HEK293 (cell line): Measurements from ENCODE around the gene CSK.

Experiments
- CTCF ChIA-PET: fragments of 350-600 bp; formaldehyde crosslinking; extraction: SDS; loops from one replicate; lab custom pipeline; 2021; ENCODE audit warnings: antibody characterized with exemption; lab: Yijun Ruan, JAX
- POLR2A ChIA-PET: fragments of 300-600 bp; formaldehyde crosslinking; extraction: SDS; loops from one replicate; lab custom pipeline; 2020; ENCODE audit warnings: antibody characterized with exemption, inconsistent platforms; lab: Yijun Ruan, JAX
- H3K27ac ChIP-seq: fragments of 200-500 bp; sonication (Bioruptor generic); 2 replicates; pipeline ENCODE4 v1.5.1; 2014; ENCODE audit warnings: low read depth, low read length, control low read depth, inconsistent platforms; ENCODE audit errors: extremely low read depth
- H3K36me3 ChIP-seq, 2 experiments: fragments of 200-500 bp in 1 of 2; sonication (Bioruptor generic) in 1 of 2; 1 replicate in 1 of 2; 2 replicates in 1 of 2; pipeline ENCODE4 v1.5.1; 2014 to 2017; ENCODE audit warnings: inconsistent platforms in 2 of 2, low read length in 2 of 2; ENCODE audit not compliant: control insufficient read depth in 2 of 2, insufficient read depth in 1 of 2
- H3K4me1 ChIP-seq: fragments of 200-500 bp; sonication (Bioruptor generic); 2 replicates; pipeline ENCODE4 v1.5.1; 2014; ENCODE audit warnings: mild to moderate bottlenecking, low read length, inconsistent platforms; ENCODE audit not compliant: control insufficient read depth, insufficient read depth
- H3K4me3 ChIP-seq: 2 replicates; pipeline ENCODE4 v1.5.1; 2011; ENCODE audit warnings: low read depth, mild to moderate bottlenecking, control low read depth, low read length, moderate library complexity
- H3K9me3 ChIP-seq: fragments of 200-500 bp; sonication (Bioruptor generic); 2 replicates; pipeline ENCODE4 v1.5.1; 2014; ENCODE audit warnings: low read depth, low read length, inconsistent platforms; ENCODE audit not compliant: control insufficient read depth, insufficient read depth
- BCL6B ChIP-seq: fragments of 450-650 bp; formaldehyde crosslinking; IDR thresholded peaks from 2 replicates; pipeline ENCODE4 v1.5.1; 2017; ENCODE audit warnings: missing biosample characterization, missing genetic modification characterization
- GLIS1 ChIP-seq: fragments of 450-650 bp; formaldehyde crosslinking; IDR thresholded peaks from 2 replicates; pipeline ENCODE4 v1.5.1; 2016; ENCODE audit warnings: missing biosample characterization, missing genetic modification characterization
- MEIS1 ChIP-seq: sonication (generic); formaldehyde crosslinking; IDR thresholded peaks from 2 replicates; pipeline ENCODE4 v1.8.1; 2022; ENCODE audit warnings: missing genetic modification reagents, mild to moderate bottlenecking, borderline replicate concordance
- PRDM4 ChIP-seq: fragments of 450-650 bp; formaldehyde crosslinking; IDR thresholded peaks from 2 replicates; pipeline ENCODE4 v1.5.1; 2017; ENCODE audit warnings: missing biosample characterization, missing genetic modification characterization
- SCRT2 ChIP-seq: fragments of 450-650 bp; formaldehyde crosslinking; IDR thresholded peaks from 2 replicates; pipeline ENCODE4 v1.5.1; 2016; ENCODE audit warnings: missing biosample characterization, missing genetic modification characterization
- TCF7L2 ChIP-seq: IDR thresholded peaks from 2 replicates; pipeline ENCODE4 v1.6.1; 2011; ENCODE audit warnings: low read depth, mild to moderate bottlenecking, inconsistent platforms, low read length, moderate library complexity, borderline replicate concordance
- YY1 ChIP-seq: fragments of 450-650 bp; formaldehyde crosslinking; IDR thresholded peaks from 2 replicates; pipeline ENCODE4 v1.5.1; 2018; ENCODE audit warnings: missing biosample characterization, missing genetic modification characterization
- ZIC2 ChIP-seq: fragments of 450-650 bp; formaldehyde crosslinking; IDR thresholded peaks from 2 replicates; pipeline ENCODE4 v1.5.1; 2016; ENCODE audit warnings: missing biosample characterization, missing genetic modification characterization
- ZNF146 ChIP-seq: fragments of 450-650 bp; formaldehyde crosslinking; IDR thresholded peaks from 2 replicates; pipeline ENCODE4 v1.5.1; 2016; ENCODE audit warnings: missing biosample characterization, missing genetic modification characterization
- ZNF16 ChIP-seq: fragments of 450-650 bp; formaldehyde crosslinking; IDR thresholded peaks from 2 replicates; pipeline ENCODE4 v1.5.1; 2016; ENCODE audit warnings: low read depth, missing biosample characterization, missing genetic modification characterization
- ZNF239 ChIP-seq: fragments of 450-650 bp; formaldehyde crosslinking; IDR thresholded peaks from 2 replicates; pipeline ENCODE4 v1.5.1; 2016; ENCODE audit warnings: missing biosample characterization, missing genetic modification characterization
- ZNF394 ChIP-seq: fragments of 450-650 bp; formaldehyde crosslinking; IDR thresholded peaks from 2 replicates; pipeline ENCODE4 v1.5.1; 2016; ENCODE audit warnings: missing biosample characterization, missing genetic modification characterization, mild to moderate bottlenecking, moderate library complexity, borderline replicate concordance
- ZNF398 ChIP-seq: fragments of 450-650 bp; formaldehyde crosslinking; IDR thresholded peaks from 2 replicates; pipeline ENCODE4 v1.5.1; 2017; ENCODE audit warnings: missing biosample characterization, missing genetic modification characterization
- ZNF416 ChIP-seq: fragments of 450-650 bp; formaldehyde crosslinking; IDR thresholded peaks from 2 replicates; pipeline ENCODE4 v1.5.1; 2016; ENCODE audit warnings: missing biosample characterization, missing genetic modification characterization
- ZNF510 ChIP-seq: fragments of 450-650 bp; formaldehyde crosslinking; IDR thresholded peaks from 2 replicates; pipeline ENCODE4 v1.5.1; 2018; ENCODE audit warnings: mild to moderate bottlenecking, missing genetic modification characterization, missing biosample characterization; ENCODE audit not compliant: insufficient replicate concordance
- ZNF518A ChIP-seq: fragments of 450-650 bp; formaldehyde crosslinking; conservative IDR thresholded peaks from 2 replicates; pipeline ENCODE4 v1.5.1; 2016; ENCODE audit warnings: low read depth, missing biosample characterization, missing genetic modification characterization
- ZNF558 ChIP-seq: fragments of 450-650 bp; formaldehyde crosslinking; IDR thresholded peaks from 2 replicates; pipeline ENCODE4 v1.5.1; 2016; ENCODE audit warnings: missing biosample characterization, missing genetic modification characterization
- ZNF621 ChIP-seq: fragments of 450-650 bp; formaldehyde crosslinking; IDR thresholded peaks from 2 replicates; pipeline ENCODE4 v1.5.1; 2017; ENCODE audit warnings: missing biosample characterization, missing genetic modification characterization
- ZNF645 ChIP-seq: fragments of 450-650 bp; formaldehyde crosslinking; IDR thresholded peaks from 2 replicates; pipeline ENCODE4; 2016; ENCODE audit warnings: missing biosample characterization, missing genetic modification characterization
- ZNF654 ChIP-seq: fragments of 450-650 bp; formaldehyde crosslinking; IDR thresholded peaks from 2 replicates; pipeline ENCODE4 v1.5.1; 2016; ENCODE audit warnings: low read depth, missing biosample characterization, missing genetic modification characterization
- ZNF677 ChIP-seq: fragments of 450-650 bp; IDR thresholded peaks from 2 replicates; pipeline ENCODE4 v1.5.0; 2018; ENCODE audit warnings: missing biosample characterization, mild to moderate bottlenecking, missing genetic modification characterization, moderate library complexity
- ZNF704 ChIP-seq: fragments of 450-650 bp; formaldehyde crosslinking; IDR thresholded peaks from 2 replicates; pipeline ENCODE4 v1.5.1; 2016; ENCODE audit warnings: missing biosample characterization, missing genetic modification characterization
- ZSCAN16 ChIP-seq: fragments of 450-650 bp; formaldehyde crosslinking; IDR thresholded peaks from 2 replicates; pipeline ENCODE4 v1.5.1; 2016; ENCODE audit warnings: missing biosample characterization, missing genetic modification characterization

CSK gene

GRCh38 chr15:74750751-74751150 is 31.1 kb upstream of the CSK start:
- H3K36me3 ChIP-seq = no peaks in the 10 kb centered on the region
- ChIA-PET POLR2A (no interaction called here), CTCF (interaction anchor here (0.5 to 6.0 kb wide), 4 partner anchors 19 to 715 kb away, joined by 3 to 45 read pairs (median 5); no protein-coding TSS in a partner anchor)
- H3K4me3 ChIP-seq = no peak overlapping the region
- H3K9me3 ChIP-seq = no peaks in the 10 kb centered on the region
- H3K27ac ChIP-seq = no peak overlapping the region
- H3K4me1 ChIP-seq = no peaks in the 10 kb centered on the region
- TF ChIP-seq ZNF704 (tag by site-specific recombination) (no peak), GLIS1 (tag by site-specific recombination) (peak; percentile 79), ZNF398 (tag by site-specific recombination) (no peak), TCF7L2 (peak; percentile 17; the same call in 1 of the 2 replicates), ZNF510 (tag by site-specific recombination) (no peak), ZNF621 (tag by site-specific recombination) (no peak), ZNF654 (tag by site-specific recombination) (no peak), ZNF239 (tag by site-specific recombination) (no peak), ZIC2 (peak; percentile 80)

GRCh38 chr15:74752011-74752410 is 29.9 kb upstream of the CSK start:
- no peaks in the 10 kb centered on the region for H3K36me3 ChIP-seq
- no peaks in the 10 kb centered on the region for H3K9me3 ChIP-seq
- H3K27ac ChIP-seq = no peak overlapping the region
- POLR2A ChIA-PET = no interaction called here
- no peaks in the 10 kb centered on the region for H3K4me1 ChIP-seq
- H3K4me3 ChIP-seq = no peak overlapping the region
- CTCF ChIA-PET = interaction anchor here (0.6 to 6.0 kb wide), 6 partner anchors 18 to 616 kb away, joined by 3 to 45 read pairs (median 4); no protein-coding TSS in a partner anchor
- TF ChIP-seq ZNF16 (tag by site-specific recombination) = no peak
- TF ChIP-seq PRDM4 (tag by site-specific recombination) = no peak
- no peak for TF ChIP-seq ZNF645 (tag by site-specific recombination)
- TF ChIP-seq BCL6B (tag by site-specific recombination) = no peak
- no peak for TF ChIP-seq ZNF677 (tag by site-specific recombination)
- no peak for TF ChIP-seq SCRT2
- no peak for TF ChIP-seq ZNF146
- TF ChIP-seq MEIS1 (CRISPR knock-in tag) = no peak
- no peak for TF ChIP-seq ZNF558 (tag by site-specific recombination)
- no peak for TF ChIP-seq ZSCAN16 (tag by site-specific recombination)
- no peak for TF ChIP-seq ZNF394 (tag by site-specific recombination)
- no peak for TF ChIP-seq YY1 (tag by site-specific recombination)
- no peak for TF ChIP-seq ZNF518A (tag by site-specific recombination)
- no peak for TF ChIP-seq ZNF416
